ENCODE measurements around the gene STAC.

- no peak for TF ChIP-seq POLR2A (IDR thresholded peaks at IDR 0.05)
- no peak for TF ChIP-seq CTCF (IDR thresholded peaks at IDR 0.05)
- no peak for TF ChIP-seq POLR2AphosphoS5 (IDR thresholded peaks at IDR 0.05; ENCODE audit: insufficient read depth in 1 of 2, low read depth in 1 of 2)
Measured at GRCh38 chr3:36405190-36405589, 24.9 kb downstream of the STAC start.

Data from vagina (tissue), 2 donors.